ENCODE data around the gene SLC35E3.

Gene SLC35E3

GRCh38 chr12:68739891-68740290 lies 6.1 kb upstream of the SLC35E3 start:
- H3K9ac ChIP-seq: no peak overlapping the region
- H2AFZ ChIP-seq: no peak overlapping the region
- no peaks in the 10 kb centered on the region for H3K79me2 ChIP-seq
- no peaks in the 10 kb centered on the region for H3K4me1 ChIP-seq
- H3K4me3 ChIP-seq (ENCODE audit: low read depth, low read length): no peak overlapping the region
- no peak overlapping the region for H3K27ac ChIP-seq
- TF ChIP-seq CTCF (IDR thresholded peaks at IDR 0.05): no peak
- no peaks in the 10 kb centered on the region for H3K36me3 ChIP-seq (ENCODE audit: control insufficient read depth, insufficient read depth, low read length)
- H3K27me3 ChIP-seq (ENCODE audit: control insufficient read depth, insufficient read depth, low read length): no peaks in the 10 kb centered on the region
- H3K9me3 ChIP-seq (ENCODE audit: control insufficient read depth, low read length): no peaks in the 10 kb centered on the region
- H3K4me2 ChIP-seq (ENCODE audit: low read length): no peak overlapping the region

- no peak for TF ChIP-seq CTCF (IDR thresholded peaks at IDR 0.05)
- H3K9ac ChIP-seq: no peak overlapping the region
- H3K36me3 ChIP-seq (ENCODE audit: control insufficient read depth, insufficient read depth, low read length): no peaks in the 10 kb centered on the region
- H3K9me3 ChIP-seq (ENCODE audit: control insufficient read depth, low read length): no peaks in the 10 kb centered on the region
- H3K4me1 ChIP-seq: peaks cover 6% of the 10 kb centered on the region
- no peak overlapping the region for H2AFZ ChIP-seq
- no peaks in the 10 kb centered on the region for H3K27me3 ChIP-seq (ENCODE audit: control insufficient read depth, insufficient read depth, low read length)
- no peaks in the 10 kb centered on the region for H3K79me2 ChIP-seq
- H3K27ac ChIP-seq: no peak overlapping the region
- no peak overlapping the region for H3K4me3 ChIP-seq (ENCODE audit: low read depth, low read length)
- H3K4me2 ChIP-seq (ENCODE audit: low read length): no peak overlapping the region
Measured at GRCh38 chr12:68743356-68743755, 2.6 kb upstream of the SLC35E3 start.

GRCh38 chr12:68745376-68745903 lies 536 bp upstream of the SLC35E3 start:
- H3K36me3 ChIP-seq (ENCODE audit: control insufficient read depth, insufficient read depth, low read length): no peaks in the 10 kb centered on the region
- peak overlapping the region; percentile 51 for H3K27ac ChIP-seq
- H3K9ac ChIP-seq: no peak overlapping the region
- H3K9me3 ChIP-seq (ENCODE audit: control insufficient read depth, low read length): no peaks in the 10 kb centered on the region
- peak overlapping the region; percentile 97 for H2AFZ ChIP-seq
- H3K27me3 ChIP-seq (ENCODE audit: control insufficient read depth, insufficient read depth, low read length): no peaks in the 10 kb centered on the region
- H3K4me2 ChIP-seq (ENCODE audit: low read length): peak overlapping the region; percentile 85
- no peaks in the 10 kb centered on the region for H3K79me2 ChIP-seq
- peak overlapping the region; percentile 83 for H3K4me3 ChIP-seq (ENCODE audit: low read depth, low read length)
- TF ChIP-seq CTCF (IDR thresholded peaks at IDR 0.05): no peak
- peaks cover 6% of the 10 kb centered on the region for H3K4me1 ChIP-seq

GRCh38 chr12:68746572-68747180 lies 700 bp downstream of the SLC35E3 start:
- H3K79me2 ChIP-seq: no peaks in the 10 kb centered on the region
- peak overlapping the region; percentile 83 for H3K4me3 ChIP-seq (ENCODE audit: low read depth, low read length)
- H3K9me3 ChIP-seq (ENCODE audit: control insufficient read depth, low read length): no peaks in the 10 kb centered on the region
- H3K9ac ChIP-seq: no peak overlapping the region
- H2AFZ ChIP-seq: peak overlapping the region; percentile 97
- H3K4me1 ChIP-seq: peaks cover 6% of the 10 kb centered on the region
- H3K4me2 ChIP-seq (ENCODE audit: low read length): peak overlapping the region; percentile 85
- no peak for TF ChIP-seq CTCF (IDR thresholded peaks at IDR 0.05)
- no peaks in the 10 kb centered on the region for H3K27me3 ChIP-seq (ENCODE audit: control insufficient read depth, insufficient read depth, low read length)
- peak overlapping the region; percentile 51 for H3K27ac ChIP-seq
- H3K36me3 ChIP-seq (ENCODE audit: control insufficient read depth, insufficient read depth, low read length): no peaks in the 10 kb centered on the region

- H3K9ac ChIP-seq: no peak overlapping the region
- no peaks in the 10 kb centered on the region for H3K79me2 ChIP-seq
- no peaks in the 10 kb centered on the region for H3K36me3 ChIP-seq (ENCODE audit: control insufficient read depth, insufficient read depth, low read length)
- no peak for TF ChIP-seq CTCF (IDR thresholded peaks at IDR 0.05)
- no peaks in the 10 kb centered on the region for H3K9me3 ChIP-seq (ENCODE audit: control insufficient read depth, low read length)
- H3K27ac ChIP-seq: no peak overlapping the region
- peaks cover 6% of the 10 kb centered on the region for H3K4me1 ChIP-seq
- no peak overlapping the region for H3K4me2 ChIP-seq (ENCODE audit: low read length)
- no peaks in the 10 kb centered on the region for H3K27me3 ChIP-seq (ENCODE audit: control insufficient read depth, insufficient read depth, low read length)
- no peak overlapping the region for H3K4me3 ChIP-seq (ENCODE audit: low read depth, low read length)
- no peak overlapping the region for H2AFZ ChIP-seq
Measured at GRCh38 chr12:68749443-68749842, 3.5 kb downstream of the SLC35E3 start.
